ENCODE data around the gene AR. TPM values are rescaled to one million over a fixed set of nuclear protein-coding genes. Genes with fewer than 3 reads are reported as not detected.

AR gene
- total and polyA plus RNA-seq, 10 of the 15 experiments (the other 5 are each of a cell fraction or from before 2014, with no cell fraction given) = 0.07 to 0.09 (median 0.08) TPM; not detected in 7

DNA sequence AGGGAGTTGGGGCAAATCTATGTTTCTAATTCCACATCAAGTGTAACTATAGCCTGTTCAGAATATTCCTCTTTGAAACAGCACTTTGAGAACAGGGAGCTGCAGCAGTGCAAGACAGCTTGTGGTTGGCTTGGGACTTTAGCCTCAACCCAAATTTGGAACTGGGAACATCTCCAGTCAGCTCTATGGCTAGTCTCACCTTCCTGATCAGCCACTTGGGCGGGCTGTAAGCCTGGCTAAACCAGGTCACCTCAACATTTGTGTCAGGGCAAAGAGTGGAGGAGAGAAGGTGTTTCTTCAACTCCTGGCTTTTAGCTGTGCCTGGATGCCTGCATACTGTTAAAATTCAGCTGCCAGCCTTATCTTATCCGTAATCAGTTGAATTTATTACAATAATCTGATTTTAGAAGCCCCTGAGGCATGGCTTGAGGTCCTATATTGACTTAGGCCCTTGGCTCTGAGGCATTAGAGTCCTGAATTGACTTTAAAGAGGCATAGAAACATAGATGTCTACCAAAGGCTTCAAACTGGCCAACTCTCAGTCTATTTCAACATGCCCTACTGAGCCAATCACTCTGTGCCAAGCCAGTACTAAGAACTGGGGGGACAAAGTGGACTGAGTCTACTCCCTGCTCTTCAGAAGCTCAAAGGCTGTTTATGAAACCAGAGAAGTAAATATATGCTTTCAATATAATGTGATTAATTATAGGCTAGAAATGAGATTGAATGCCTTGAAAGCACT lies 18.7 kb upstream of the AR start:
- CTCF ChIA-PET = interaction anchor here (0.7 kb wide), 1 partner anchor 353 kb away, joined by 3 read pairs; no protein-coding TSS in a partner anchor
- Histone ChIP-seq H3K4me3 (no peak overlapping the region), H3K9me3 (replicated peaks; ENCODE audit: control insufficient read depth, insufficient read depth, low read length) (no peaks in the 10 kb centered on the region), H4K20me1 (ENCODE audit: control insufficient read depth, insufficient read depth) (no peaks in the 10 kb centered on the region), H3K27me3 (replicated peaks in 1 of 2; ENCODE audit: control insufficient read depth in 2 of 2, insufficient read depth in 2 of 2, low read length in 1 of 2) (no peaks in the 10 kb centered on the region), H3K4me1 (ENCODE audit: control insufficient read depth, insufficient read depth, low read length) (no peaks in the 10 kb centered on the region), H3K9ac (ENCODE audit: control insufficient read depth, insufficient read depth, low read length) (no peak overlapping the region), H3K27ac (ENCODE audit: control insufficient read depth, insufficient read depth) (no peak overlapping the region), H2AFZ (ENCODE audit: control insufficient read depth, low read depth, low read length) (no peak overlapping the region), H3K79me2 (ENCODE audit: control insufficient read depth, insufficient read depth, low read length) (no peaks in the 10 kb centered on the region), H3K36me3 (ENCODE audit: control insufficient read depth in 2 of 2, insufficient read depth in 2 of 2, low read length in 1 of 2) (no peaks in the 10 kb centered on the region), H3K4me2 (ENCODE audit: control insufficient read depth, insufficient read depth) (no peak overlapping the region)
- no peak for TF ChIP-seq ZNF217 (IDR thresholded peaks at IDR 0.05)
- TF ChIP-seq BRCA1 (IDR thresholded peaks at IDR 0.05; ENCODE audit: low read depth, low read length) = no peak
- no peak for TF ChIP-seq ZNF622 (IDR thresholded peaks at IDR 0.05)
- TF ChIP-seq, protein P1, sequence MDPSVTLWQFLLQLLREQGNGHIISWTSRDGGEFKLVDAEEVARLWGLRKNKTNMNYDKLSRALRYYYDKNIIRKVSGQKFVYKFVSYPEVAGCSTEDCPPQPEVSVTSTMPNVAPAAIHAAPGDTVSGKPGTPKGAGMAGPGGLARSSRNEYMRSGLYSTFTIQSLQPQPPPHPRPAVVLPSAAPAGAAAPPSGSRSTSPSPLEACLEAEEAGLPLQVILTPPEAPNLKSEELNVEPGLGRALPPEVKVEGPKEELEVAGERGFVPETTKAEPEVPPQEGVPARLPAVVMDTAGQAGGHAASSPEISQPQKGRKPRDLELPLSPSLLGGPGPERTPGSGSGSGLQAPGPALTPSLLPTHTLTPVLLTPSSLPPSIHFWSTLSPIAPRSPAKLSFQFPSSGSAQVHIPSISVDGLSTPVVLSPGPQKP (IDR thresholded peaks at IDR 0.05; ENCODE audit: low read depth, low read length) = no peak
- TF ChIP-seq, protein P2, sequence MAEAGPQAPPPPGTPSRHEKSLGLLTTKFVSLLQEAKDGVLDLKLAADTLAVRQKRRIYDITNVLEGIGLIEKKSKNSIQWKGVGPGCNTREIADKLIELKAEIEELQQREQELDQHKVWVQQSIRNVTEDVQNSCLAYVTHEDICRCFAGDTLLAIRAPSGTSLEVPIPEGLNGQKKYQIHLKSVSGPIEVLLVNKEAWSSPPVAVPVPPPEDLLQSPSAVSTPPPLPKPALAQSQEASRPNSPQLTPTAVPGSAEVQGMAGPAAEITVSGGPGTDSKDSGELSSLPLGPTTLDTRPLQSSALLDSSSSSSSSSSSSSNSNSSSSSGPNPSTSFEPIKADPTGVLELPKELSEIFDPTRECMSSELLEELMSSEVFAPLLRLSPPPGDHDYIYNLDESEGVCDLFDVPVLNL (IDR thresholded peaks at IDR 0.05; ENCODE audit: low read depth, low read length) = no peak
- no peak for TF ChIP-seq CREB1 (IDR thresholded peaks at IDR 0.05; ENCODE audit: low read depth)
- TF ChIP-seq NFXL1 (IDR thresholded peaks at IDR 0.05; ENCODE audit: borderline replicate concordance) = no peak
- no peak for TF ChIP-seq RUNX3 (IDR thresholded peaks at IDR 0.05; ENCODE audit: low read length)
- no peak for TF ChIP-seq IRF4 (IDR thresholded peaks at IDR 0.05; ENCODE audit: low read depth, low read length)
- no peak for TF ChIP-seq HDAC2 (IDR thresholded peaks at IDR 0.05)
- no peak for TF ChIP-seq ZSCAN29 (IDR thresholded peaks at IDR 0.05)
- TF ChIP-seq FOS (IDR thresholded peaks at IDR 0.05; ENCODE audit: borderline replicate concordance, extremely low read depth, insufficient read length) = no peak
- SMC1A ChIA-PET (ENCODE audit: uncharacterized antibody, unreplicated experiment) = no interaction called here
- intact Hi-C loops (cut with micrococcal nuclease; ENCODE audit: unreplicated experiment) = no loop called here
- in situ Hi-C loops (cut with MboI) = no loop called here
- RAD21 ChIA-PET (ENCODE audit: unreplicated experiment) = no interaction called here
- 0% methylated on average over 2 of the region's 2 CpGs for WGBS (ENCODE audit: insufficient coverage, insufficient replicate concordance, low lambda C conversion rate, missing lambda C conversion rate)
- DNase-seq (ENCODE audit: low read depth, low spot score) (no peak), FAIRE-seq (no peak), ATAC-seq (no peak)
- POLR2A ChIA-PET = no interaction called here
- BruUV-seq (replicated peaks) = no TSS peak

Measured in GM12878 (cell line).